Osteoblast (primary cell): ENCODE measurements around the gene FOSL2. TPM values are rescaled to one million over a fixed set of nuclear protein-coding genes. Genes with fewer than 3 reads are reported as not detected.
A peak's percentile ranks its signal among the peaks of the same experiment; 100 is the strongest.

Source experiments
- DNase-seq: peaks from one replicate; pipeline ENCODE4 v3.0.0; 2011; ENCODE audit warnings: low spot score, mixed read lengths; ENCODE audit not compliant: insufficient read length; ENCODE audit errors: missing footprints
- H2AFZ ChIP-seq: 2 replicates; pipeline ENCODE4 v1.6.0; 2011; ENCODE audit warnings: mild to moderate bottlenecking, low read length
- H3K27ac ChIP-seq: 2 replicates; pipeline ENCODE4 v1.5.1; 2011; ENCODE audit warnings: mild to moderate bottlenecking, low read depth, low read length, moderate library complexity
- H3K27me3 ChIP-seq: 2 replicates; pipeline ENCODE4 v1.6.0; 2012; ENCODE audit warnings: mild to moderate bottlenecking, control low read depth, inconsistent platforms, low read length, moderate library complexity; ENCODE audit not compliant: insufficient read depth
- H3K36me3 ChIP-seq: 2 replicates; pipeline ENCODE4 v1.5.1; 2011; ENCODE audit warnings: mild to moderate bottlenecking, low read length, control low read depth, moderate library complexity; ENCODE audit not compliant: insufficient read depth
- H3K4me1 ChIP-seq: 2 replicates; pipeline ENCODE4 v1.5.1; 2011; ENCODE audit warnings: mild to moderate bottlenecking, low read length, control low read depth, moderate library complexity; ENCODE audit not compliant: insufficient read depth
- H3K4me2 ChIP-seq: 2 replicates; pipeline ENCODE4 v1.6.0; 2011; ENCODE audit warnings: mild to moderate bottlenecking, low read length; ENCODE audit not compliant: insufficient read depth
- H3K4me3 ChIP-seq: fragments of 200-600 bp; sonication (generic); 3 replicates; pipeline ENCODE4 v1.5.1; 2012; ENCODE audit warnings: mild to moderate bottlenecking, low read length, inconsistent platforms; ENCODE audit not compliant: insufficient read depth
- H3K79me2 ChIP-seq: 2 replicates; pipeline ENCODE4 v1.6.0; 2012; ENCODE audit warnings: mild to moderate bottlenecking, low read length, control low read depth, inconsistent platforms; ENCODE audit not compliant: insufficient read depth
- H3K9me3 ChIP-seq: 2 replicates; pipeline ENCODE4 v1.5.1; 2011; ENCODE audit warnings: low read depth, low read length, control low read depth
- H4K20me1 ChIP-seq: 2 replicates; pipeline ENCODE4 v1.6.0; 2012; ENCODE audit warnings: mild to moderate bottlenecking, low read length, control low read depth; ENCODE audit not compliant: insufficient read depth
- total RNA-seq: library from RNA; depleted of rRNA; stranded (reverse); fragments of >200 nt; gene quantifications from 2 replicates; pipeline ENCODE4 v1.2.3, GENCODE V29; 2012
- TF ChIP-seq, protein P1 (sequence below): IDR thresholded peaks from 2 replicates; pipeline ENCODE4 v1.5.1; 2011; ENCODE audit warnings: mild to moderate bottlenecking, low read depth, low read length, moderate library complexity; ENCODE audit errors: extremely low read depth

The FOSL2 gene
- total RNA-seq, 1 donor = 86.9 TPM

DNA sequence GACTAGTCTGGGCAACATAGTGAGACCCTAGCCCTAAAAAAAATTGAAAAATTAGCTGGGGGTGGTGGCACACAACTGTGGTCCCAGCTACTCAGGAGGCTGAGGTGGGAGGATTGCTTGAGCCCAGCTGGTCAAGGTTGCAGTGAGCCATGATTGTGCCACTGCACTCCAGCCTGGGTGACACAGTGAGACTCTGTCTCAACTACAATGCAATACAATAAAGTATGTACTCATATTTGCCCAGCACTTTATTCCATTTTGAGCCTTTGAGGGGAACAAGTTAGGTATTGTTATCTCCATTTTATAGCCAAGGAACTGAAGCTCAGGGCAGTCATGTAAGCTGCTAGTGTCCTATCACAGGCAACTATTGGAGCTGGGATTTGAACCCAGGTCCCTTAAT, 53.9 kb downstream of the FOSL2 start:
- Histone ChIP-seq H3K27me3 (no peaks in the 10 kb centered on the region), H3K79me2 (no peaks in the 10 kb centered on the region), H3K4me3 (no peak overlapping the region), H3K27ac (peak overlapping the region; percentile 95), H4K20me1 (no peaks in the 10 kb centered on the region), H3K36me3 (no peaks in the 10 kb centered on the region), H3K4me1 (peaks cover 53% of the 10 kb centered on the region), H3K4me2 (peak overlapping the region; percentile 46), H3K9me3 (no peaks in the 10 kb centered on the region), H2AFZ (no peak overlapping the region)
- TF ChIP-seq, protein P1, sequence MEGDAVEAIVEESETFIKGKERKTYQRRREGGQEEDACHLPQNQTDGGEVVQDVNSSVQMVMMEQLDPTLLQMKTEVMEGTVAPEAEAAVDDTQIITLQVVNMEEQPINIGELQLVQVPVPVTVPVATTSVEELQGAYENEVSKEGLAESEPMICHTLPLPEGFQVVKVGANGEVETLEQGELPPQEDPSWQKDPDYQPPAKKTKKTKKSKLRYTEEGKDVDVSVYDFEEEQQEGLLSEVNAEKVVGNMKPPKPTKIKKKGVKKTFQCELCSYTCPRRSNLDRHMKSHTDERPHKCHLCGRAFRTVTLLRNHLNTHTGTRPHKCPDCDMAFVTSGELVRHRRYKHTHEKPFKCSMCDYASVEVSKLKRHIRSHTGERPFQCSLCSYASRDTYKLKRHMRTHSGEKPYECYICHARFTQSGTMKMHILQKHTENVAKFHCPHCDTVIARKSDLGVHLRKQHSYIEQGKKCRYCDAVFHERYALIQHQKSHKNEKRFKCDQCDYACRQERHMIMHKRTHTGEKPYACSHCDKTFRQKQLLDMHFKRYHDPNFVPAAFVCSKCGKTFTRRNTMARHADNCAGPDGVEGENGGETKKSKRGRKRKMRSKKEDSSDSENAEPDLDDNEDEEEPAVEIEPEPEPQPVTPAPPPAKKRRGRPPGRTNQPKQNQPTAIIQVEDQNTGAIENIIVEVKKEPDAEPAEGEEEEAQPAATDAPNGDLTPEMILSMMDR = no peak
- no peak for DNase-seq

DNA sequence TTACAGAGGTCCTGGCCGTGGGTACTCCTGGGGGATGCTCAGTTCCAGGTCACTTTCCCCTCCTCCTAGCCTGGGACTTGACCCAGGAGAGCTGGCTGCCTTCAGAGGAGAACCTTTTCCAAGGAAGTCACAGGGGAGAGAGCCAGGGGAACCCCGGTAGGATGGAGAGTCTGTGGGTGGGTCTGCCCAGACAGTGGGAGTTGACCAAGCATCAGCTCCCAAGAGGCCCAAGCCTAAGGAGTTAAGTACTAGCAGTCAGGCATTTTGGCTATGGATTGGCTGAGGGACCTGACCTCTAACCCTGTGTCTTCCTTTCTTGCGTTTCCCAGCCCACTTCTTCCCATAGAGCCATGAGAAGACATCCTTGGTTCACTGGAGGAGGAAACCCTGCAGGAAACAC, 54.4 kb downstream of the FOSL2 start:
- Histone ChIP-seq H3K9me3 (no peaks in the 10 kb centered on the region), H4K20me1 (no peaks in the 10 kb centered on the region), H3K79me2 (no peaks in the 10 kb centered on the region), H2AFZ (no peak overlapping the region), H3K36me3 (no peaks in the 10 kb centered on the region), H3K4me2 (no peak overlapping the region), H3K4me1 (peaks cover 53% of the 10 kb centered on the region), H3K4me3 (no peak overlapping the region), H3K27ac (peak overlapping the region; percentile 95), H3K27me3 (no peaks in the 10 kb centered on the region)
- no peak for DNase-seq
- TF ChIP-seq, protein P1 = no peak

DNA sequence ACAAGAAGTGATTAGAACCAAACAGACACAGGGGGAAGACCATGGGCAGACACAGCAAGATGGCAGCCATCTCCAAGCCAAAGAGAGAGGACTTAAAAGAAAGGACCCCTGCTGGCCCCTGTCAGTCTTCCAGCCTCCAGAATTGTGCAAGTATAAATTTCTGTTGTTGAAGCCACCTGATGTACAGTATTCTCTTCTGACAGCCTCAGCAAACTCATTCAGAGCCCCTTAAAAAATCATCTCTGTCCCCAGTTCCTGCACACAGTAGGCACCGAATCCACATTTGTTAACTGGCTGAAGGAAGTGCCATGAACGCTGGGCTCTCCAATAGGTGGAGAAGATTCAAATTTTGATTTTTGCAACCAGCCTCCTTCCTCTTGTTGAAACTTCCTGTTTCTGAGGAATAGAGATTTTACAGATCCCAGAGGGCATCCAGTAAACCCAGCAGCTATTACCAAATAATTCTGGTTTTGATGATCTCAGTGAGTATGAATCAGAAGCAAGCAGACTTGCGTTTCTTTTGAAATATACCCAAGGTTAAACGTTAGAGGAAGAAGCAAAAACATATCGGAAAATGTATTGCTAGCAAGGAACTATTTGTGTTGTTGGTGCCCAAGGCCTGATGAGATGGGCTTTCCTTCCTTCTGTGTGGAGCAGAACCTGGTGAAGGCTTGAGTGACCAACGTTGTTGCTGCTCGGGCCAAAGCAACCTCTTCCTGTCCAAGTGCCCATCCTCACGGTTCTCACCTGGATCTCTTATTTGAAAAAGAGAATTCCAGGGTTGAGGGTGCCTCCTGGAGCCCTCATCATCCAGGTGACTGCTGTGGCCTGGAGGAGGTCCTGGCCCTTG, 55.5 kb downstream of the FOSL2 start:
- no peaks in the 10 kb centered on the region for H3K36me3 ChIP-seq
- peak; percentile 89 for DNase-seq
- no peaks in the 10 kb centered on the region for H3K9me3 ChIP-seq
- H3K27me3 ChIP-seq = no peaks in the 10 kb centered on the region
- no peaks in the 10 kb centered on the region for H4K20me1 ChIP-seq
- H2AFZ ChIP-seq = peak overlapping the region; percentile 67
- no peaks in the 10 kb centered on the region for H3K79me2 ChIP-seq
- TF ChIP-seq, protein P1 = no peak
- peak overlapping the region; percentile 65 for H3K4me2 ChIP-seq
- H3K27ac ChIP-seq = peak overlapping the region; percentile 95
- H3K4me1 ChIP-seq = peaks cover 53% of the 10 kb centered on the region
- H3K4me3 ChIP-seq = peak overlapping the region; percentile 16

DNA sequence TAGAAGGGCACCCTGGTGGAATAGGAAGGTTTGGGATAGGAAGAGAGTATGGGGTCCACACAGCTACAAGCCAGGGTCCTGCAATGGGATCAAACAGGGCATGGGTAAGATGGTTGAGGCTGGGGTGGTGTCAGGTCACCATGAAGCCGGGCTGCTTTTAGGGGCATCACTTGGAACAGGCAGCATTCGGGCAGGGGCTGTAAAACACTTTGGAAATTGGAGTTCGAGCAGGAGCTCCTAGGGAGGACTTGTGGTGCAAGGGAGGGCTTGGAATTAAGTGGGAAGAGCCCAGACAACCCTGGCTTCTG, 56.1 kb downstream of the FOSL2 start:
- Histone ChIP-seq H4K20me1 (no peaks in the 10 kb centered on the region), H3K4me2 (peak overlapping the region; percentile 65), H3K79me2 (no peaks in the 10 kb centered on the region), H3K36me3 (no peaks in the 10 kb centered on the region), H2AFZ (peak overlapping the region; percentile 67), H3K27me3 (no peaks in the 10 kb centered on the region), H3K4me3 (peak overlapping the region; percentile 16), H3K4me1 (peaks cover 53% of the 10 kb centered on the region), H3K9me3 (no peaks in the 10 kb centered on the region), H3K27ac (peak overlapping the region; percentile 95)
- TF ChIP-seq, protein P1 = no peak
- no peak for DNase-seq
